K562 (cell line): ENCODE results near the gene NMNAT2.

Source experiments
- FOXM1 ChIP-seq, 2 experiments: fragments of 450-650 bp in 1 of 2; sonication (generic) in 1 of 2; formaldehyde crosslinking in 1 of 2; IDR thresholded peaks; 2 replicates each; pipeline versions ENCODE4 v1.6.1 to v1.9.0; 2017 to 2022; ENCODE audit warnings: low read depth in 2 of 2, mild to moderate bottlenecking in 2 of 2, missing genetic modification reagents in 1 of 2, moderate library complexity in 1 of 2
- KLF13 ChIP-seq: fragments of 450-650 bp; IDR thresholded peaks from 2 replicates; pipeline ENCODE4 v1.6.1; 2016; ENCODE audit warnings: missing genetic modification characterization, low read depth, mild to moderate bottlenecking, missing compliant biosample characterization, moderate library complexity, borderline replicate concordance
- POLR2AphosphoS5 ChIP-seq: IDR thresholded peaks from 2 replicates; pipeline ENCODE4 v1.6.1; 2011; ENCODE audit warnings: mild to moderate bottlenecking, low read depth, low read length, moderate library complexity; ENCODE audit not compliant: control insufficient read depth, insufficient read depth
- TBL1XR1 ChIP-seq, 2 experiments: IDR thresholded peaks; 2 replicates each; pipeline ENCODE4 v1.6.1; 2012; ENCODE audit warnings: improper control_type of control experiment in 2 of 2, low read length in 2 of 2, mild to moderate bottlenecking in 1 of 2
- ZFP1 ChIP-seq: fragments of 450-650 bp; formaldehyde crosslinking; IDR thresholded peaks from 2 replicates; pipeline ENCODE4 v1.4.0; 2020; ENCODE audit warnings: mild to moderate bottlenecking, mixed read lengths
- ZNF518B ChIP-seq: fragments of 250-450 bp; sonication (Bioruptor Pico); IDR thresholded peaks from 2 replicates; pipeline ENCODE4 v1.5.0; 2021; ENCODE audit warnings: mild to moderate bottlenecking, moderate library complexity

DNA sequence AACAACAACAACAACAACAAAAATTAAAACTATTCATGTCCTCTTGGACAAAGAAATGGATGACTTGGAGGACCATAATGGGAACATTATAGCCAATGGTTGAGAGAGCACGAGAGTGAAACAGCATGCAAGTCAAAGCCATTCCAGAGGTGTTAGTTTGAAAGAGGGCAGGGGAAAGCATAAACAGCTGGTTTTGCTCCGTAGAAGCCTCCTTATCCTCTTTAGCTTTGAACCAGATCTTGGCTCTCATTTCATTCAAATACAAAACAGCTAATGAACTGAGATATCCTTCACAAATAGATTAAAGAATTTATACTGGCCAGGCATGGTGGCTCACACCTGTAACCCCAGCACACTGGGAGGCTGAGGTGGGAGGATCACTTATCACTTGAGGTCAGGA is 45.4 kb upstream of the NMNAT2 start:
- TF ChIP-seq ZNF518B (CRISPR knock-in tag) (no peak), POLR2AphosphoS5 (no peak), FOXM1 (IDR thresholded peaks at IDR 0.05; ENCODE audit: low read depth) (no peak), FOXM1 (CRISPR knock-in tag; IDR thresholded peaks at IDR 0.05; ENCODE audit: low read depth) (no peak), TBL1XR1 (IDR thresholded peaks at IDR 0.05; ENCODE audit: low read length in 2 of 2) (no peak), KLF13 (tag) (no peak), ZFP1 (CRISPR knock-in tag) (no peak)
